ENCODE data around the gene GFOD1.

GRCh38 chr6:13315896-13316295 lies 171.5 kb downstream of the GFOD1 start:
- TF ChIP-seq CTCF (IDR thresholded peaks at IDR 0.05; ENCODE audit: low read depth, low read length, poor library complexity, severe bottlenecking) (no peak), EZH2phosphoT487 (IDR thresholded peaks at IDR 0.05; ENCODE audit: borderline replicate concordance, low read length) (no peak)
